Stimulated activated CD4-positive, alpha-beta T cell treated with anti-CD3 and anti-CD28 coated beads, Interleukin-2, amount 100 ng/mL, for 4 hours (primary cell): ENCODE measurements around the gene RAD54L2.
"Not testable (repeated sequence)": the region's sequence is repeated elsewhere in the genome, so short reads cannot be mapped to it uniquely, and the experiment has no call there.

Experiments
- DNase-seq: peaks from one replicate; pipeline ENCODE4 v3.0.0-alpha.2; 2020; ENCODE audit warnings: low read depth

RAD54L2 gene, protein sequence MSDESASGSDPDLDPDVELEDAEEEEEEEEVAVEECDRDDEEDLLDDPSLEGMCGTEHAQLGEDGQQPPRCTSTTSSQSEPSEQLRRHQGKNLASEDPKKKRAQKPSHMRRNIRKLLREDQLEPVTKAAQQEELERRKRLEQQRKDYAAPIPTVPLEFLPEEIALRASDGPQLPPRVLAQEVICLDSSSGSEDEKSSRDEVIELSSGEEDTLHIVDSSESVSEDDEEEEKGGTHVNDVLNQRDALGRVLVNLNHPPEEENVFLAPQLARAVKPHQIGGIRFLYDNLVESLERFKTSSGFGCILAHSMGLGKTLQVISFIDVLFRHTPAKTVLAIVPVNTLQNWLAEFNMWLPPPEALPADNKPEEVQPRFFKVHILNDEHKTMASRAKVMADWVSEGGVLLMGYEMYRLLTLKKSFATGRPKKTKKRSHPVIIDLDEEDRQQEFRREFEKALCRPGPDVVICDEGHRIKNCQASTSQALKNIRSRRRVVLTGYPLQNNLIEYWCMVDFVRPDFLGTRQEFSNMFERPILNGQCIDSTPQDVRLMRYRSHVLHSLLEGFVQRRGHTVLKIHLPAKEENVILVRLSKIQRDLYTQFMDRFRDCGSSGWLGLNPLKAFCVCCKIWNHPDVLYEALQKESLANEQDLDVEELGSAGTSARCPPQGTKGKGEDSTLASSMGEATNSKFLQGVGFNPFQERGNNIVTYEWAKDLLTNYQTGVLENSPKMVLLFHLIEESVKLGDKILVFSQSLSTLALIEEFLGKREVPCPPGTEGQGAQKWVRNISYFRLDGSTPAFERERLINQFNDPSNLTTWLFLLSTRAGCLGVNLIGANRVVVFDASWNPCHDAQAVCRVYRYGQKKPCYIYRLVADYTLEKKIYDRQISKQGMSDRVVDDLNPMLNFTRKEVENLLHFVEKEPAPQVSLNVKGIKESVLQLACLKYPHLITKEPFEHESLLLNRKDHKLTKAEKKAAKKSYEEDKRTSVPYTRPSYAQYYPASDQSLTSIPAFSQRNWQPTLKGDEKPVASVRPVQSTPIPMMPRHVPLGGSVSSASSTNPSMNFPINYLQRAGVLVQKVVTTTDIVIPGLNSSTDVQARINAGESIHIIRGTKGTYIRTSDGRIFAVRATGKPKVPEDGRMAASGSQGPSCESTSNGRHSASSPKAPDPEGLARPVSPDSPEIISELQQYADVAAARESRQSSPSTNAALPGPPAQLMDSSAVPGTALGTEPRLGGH (N-terminal part only)

DNA sequence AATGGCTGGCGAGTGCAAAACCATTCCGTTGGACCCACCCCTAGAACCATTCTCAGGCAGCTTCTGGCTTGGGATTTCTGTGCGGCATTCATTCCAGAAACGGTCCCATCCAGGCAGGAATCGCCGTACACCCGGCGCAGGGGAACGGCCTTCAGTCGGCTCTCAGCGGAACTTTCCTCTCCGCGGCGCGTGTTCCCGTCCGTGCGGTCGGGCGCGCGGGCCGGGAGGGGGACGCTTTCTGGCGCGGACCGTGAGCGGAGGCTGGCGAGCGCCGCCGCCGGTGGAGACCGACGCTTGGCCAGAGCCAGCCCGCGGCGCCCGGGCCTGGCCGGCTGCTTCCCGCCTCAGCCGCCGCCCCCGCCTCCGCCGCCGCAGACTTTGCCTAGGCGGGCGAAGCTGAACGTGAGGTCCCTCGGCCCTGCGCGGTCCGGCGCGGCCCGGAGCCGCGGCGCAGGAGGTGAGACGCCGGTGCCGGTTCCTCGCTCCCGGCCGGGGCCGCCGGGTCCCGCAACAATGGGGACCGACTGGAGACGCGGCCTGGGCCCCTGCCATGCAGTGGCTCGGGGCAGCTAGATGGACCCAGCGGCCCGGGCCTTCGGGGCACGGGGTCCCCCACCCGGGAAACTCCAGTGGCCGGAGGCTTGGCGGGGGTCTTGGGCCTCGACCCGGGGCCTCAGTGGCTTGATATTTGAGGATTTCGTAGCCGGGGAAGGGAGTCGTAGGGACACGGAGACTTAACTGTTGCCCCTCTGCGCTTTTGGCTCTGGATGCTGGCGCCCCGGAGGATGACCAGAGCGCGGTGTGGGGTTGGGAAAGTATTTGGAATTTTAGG is at the start of gene RAD54L2:
Gene RAD54L2, plus strand, starts transcription at position 261 of the 832 bp plus-strand sequence. CDS start 51,702 bp downstream, outside the sequence.
- DNase-seq = peak; percentile 62

DNA sequence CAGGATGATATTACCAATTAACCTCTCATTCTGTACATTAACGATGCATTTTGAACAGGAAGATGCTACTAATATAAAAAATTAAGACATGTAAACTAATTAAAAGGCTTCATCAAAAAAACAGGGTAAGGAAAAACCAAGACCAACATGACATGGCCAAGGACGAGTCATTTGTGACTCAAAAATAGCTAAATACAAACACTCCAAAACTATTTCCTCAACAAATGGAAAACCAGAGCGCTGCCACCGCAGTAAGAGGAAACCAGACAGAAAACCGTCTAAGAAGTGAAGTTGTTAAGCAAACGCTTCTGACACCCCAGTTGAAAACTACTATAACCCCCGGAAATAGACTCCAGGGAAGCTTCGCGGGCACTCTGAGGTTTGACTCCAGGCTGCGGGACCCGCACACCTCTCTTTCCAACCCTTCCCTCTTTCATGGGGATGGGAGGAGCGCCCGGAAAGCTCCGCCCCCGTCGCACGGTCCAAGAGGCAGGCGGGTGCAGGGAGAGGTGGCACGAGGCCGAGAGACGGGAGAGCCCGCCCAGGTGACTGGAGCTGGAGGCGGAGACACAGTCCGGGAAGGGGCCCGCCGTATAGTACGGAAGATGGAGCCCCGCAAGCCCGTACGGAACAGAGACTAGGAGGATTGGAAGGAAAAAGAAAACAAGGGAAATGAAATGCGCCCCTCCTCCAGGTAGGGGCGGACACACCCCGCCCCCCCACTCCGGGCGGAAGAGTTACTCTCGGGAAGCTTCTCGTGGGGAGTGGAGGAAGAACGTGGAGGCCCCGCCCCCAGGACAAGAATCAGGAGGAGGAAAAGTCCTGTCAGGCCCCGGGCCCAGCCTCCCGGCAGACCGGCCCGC is 39.4 kb upstream of the RAD54L2 start:
- DNase-seq = peak; percentile 74

DNA sequence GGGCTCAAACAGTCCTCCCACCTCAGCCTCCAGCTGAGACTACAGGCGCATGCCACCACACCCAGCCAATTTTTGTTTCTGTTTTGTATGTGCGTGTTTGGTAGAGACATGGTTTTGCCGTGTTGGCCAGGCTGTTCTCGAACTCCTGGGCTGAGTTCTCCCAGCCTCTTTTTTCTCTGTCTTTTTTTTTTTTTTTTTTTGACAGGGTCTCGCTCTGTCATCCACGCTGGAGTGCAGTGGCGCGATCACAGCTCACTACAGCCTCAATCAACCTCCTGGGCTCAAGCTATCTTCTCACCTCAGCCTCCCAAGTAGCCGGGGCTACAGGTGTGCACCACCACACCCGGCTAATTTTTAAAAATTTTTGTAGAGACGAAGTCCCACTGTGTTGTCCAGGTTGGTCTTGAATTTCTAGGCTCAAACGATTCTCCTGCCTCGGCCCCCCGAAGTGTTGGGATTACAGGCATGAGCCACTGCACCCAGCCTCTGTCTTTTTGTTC is 37.8 kb upstream of the RAD54L2 start:
- no peak for DNase-seq

DNA sequence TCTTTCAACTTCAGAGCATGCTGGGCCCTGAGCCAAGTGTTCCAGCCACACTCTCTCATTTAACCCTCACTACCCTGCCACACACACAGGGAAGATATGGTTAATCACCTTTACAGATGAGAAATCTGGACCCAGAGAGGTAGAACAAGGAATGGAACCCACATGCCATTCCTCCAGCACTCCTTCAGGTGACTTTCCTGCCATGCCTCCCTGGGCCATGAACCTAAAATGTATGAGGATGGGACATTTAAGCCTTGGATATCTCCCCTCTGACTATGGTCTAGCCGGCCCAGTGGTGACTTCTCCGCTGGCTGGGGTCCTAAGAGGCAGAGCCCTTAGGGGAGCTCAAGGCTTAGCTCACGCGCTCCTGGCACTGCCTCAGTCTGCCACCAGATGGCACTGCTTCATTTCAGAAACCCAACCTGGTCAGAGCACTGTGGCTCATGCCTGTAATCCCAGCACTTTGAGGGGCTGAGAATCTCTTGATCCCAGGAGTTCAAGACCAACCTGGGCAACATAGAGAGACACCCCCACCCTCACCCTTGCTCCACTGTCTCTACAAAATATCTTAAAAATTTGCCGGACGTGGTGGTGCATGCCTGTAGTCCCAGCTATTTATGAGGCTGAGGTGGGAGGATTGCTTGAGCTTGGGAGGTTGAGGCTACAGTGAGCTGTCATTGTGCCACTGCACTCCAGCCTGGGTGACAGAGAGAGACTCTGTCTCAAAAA is 36.5 kb upstream of the RAD54L2 start:
- peak; percentile 64 for DNase-seq

DNA sequence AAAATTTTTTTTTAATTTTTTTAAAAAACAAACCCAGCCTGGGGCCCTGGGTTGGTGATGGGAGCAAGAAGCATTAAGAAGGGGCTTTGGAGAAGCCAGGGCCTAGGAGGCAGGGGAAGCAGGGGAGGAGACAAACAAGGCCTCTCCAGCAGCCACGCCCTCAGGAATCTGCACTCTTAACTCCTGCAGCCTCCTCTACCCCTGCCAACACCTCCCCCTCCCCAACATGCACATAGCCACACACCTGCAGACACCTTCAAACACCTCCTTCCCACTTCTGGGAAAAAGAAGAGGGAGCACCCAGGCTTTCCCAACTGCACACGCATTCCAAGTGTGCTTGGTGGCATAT is 36.0 kb upstream of the RAD54L2 start:
- no peak for DNase-seq

DNA sequence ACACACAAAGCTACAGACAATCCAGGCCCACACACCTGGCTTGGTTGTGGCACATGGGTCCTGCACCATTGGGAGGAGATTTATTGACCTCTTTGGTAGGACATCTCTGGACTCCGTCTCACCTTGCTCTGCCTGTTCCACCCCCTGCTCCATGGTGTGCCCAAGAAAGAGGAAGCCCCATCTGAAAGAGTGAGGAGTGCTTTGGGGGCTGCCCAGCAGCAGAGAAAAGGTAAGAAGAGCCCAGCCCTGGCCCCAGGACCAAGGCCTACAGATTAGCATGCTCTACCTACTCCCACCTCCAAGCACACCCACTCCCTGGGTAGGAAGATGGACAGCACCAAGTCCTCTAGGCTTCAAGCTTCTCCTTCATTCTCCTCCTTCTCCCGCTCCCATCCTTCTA is 35.5 kb upstream of the RAD54L2 start:
- DNase-seq = no peak

DNA sequence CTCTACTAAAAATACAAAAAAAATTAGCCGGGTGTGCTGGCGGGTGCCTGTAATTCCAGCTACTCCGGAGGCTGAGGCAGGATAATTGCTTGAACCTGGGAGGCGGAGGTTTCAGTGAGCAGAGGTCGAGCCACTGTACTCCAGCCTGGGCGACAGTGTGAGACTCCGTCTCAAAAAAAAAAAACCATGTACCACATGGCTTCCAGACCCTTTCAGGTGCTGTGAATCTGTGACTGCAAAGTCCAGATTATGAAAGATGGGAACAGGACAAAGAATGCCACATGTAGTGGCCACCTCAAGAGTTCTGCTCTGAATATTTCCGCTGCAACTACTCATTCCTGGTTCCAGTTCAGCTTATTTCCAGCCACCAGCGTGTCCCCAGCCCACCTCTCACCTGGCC is 30.3 kb upstream of the RAD54L2 start:
- no peak for DNase-seq

DNA sequence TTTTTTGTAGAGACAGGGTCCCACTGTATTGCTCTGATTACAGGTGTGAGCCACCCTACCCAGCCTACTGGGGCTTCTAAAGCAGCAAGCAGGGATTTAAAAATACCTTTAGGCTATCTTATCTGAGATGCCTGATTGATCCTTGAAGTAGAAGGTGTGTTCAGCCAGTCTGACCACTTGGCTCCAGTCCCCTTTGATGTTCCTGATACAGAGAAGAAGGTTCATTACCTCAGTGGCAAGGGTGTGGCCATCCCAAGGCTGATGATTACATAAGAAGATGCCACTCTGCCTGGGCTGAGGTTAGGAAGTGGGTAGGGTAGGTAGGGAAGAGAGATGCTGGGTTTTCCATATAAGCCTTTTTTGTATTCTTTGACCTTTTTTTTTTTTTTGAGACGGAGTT is 27.5 kb upstream of the RAD54L2 start:
- no peak for DNase-seq

DNA sequence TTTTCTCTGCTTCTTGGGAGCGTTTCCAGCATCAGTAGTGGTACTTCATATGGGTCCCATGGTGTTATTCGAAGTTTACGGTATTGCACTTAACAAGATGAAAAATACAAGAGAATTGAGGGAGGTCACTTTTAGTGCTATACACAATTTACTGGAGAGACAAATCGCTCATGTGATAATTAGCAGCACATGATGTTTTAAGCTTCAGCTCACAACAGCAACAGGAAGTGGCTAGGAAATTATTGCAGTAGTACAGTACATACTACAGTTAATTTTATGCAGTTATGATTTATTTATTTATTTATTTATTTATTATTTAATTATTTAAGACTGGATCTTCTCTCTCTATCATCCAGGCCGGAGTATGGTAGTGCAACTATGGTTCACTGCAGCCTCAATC is 24.3 kb upstream of the RAD54L2 start:
- no peak for DNase-seq

DNA sequence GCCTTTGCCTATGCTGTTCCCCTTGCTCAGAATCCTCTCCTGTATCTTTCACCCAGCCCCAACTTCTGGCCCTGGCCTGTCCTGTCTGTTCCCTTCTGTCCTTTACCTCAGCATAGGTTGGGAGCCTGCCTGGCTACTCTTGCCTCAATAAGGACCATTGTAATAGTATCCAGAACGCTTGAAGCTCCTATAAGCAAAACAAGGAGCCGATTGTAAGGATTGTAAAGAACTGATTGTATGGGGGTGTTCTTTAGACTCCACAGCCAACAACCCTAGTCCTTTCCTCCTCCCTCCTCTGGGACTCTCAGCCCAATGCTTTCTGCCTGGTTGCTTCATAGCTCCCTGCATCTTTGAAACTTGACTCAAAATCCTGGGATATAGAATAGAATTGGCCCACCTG is 18.7 kb upstream of the RAD54L2 start:
- no peak for DNase-seq

DNA sequence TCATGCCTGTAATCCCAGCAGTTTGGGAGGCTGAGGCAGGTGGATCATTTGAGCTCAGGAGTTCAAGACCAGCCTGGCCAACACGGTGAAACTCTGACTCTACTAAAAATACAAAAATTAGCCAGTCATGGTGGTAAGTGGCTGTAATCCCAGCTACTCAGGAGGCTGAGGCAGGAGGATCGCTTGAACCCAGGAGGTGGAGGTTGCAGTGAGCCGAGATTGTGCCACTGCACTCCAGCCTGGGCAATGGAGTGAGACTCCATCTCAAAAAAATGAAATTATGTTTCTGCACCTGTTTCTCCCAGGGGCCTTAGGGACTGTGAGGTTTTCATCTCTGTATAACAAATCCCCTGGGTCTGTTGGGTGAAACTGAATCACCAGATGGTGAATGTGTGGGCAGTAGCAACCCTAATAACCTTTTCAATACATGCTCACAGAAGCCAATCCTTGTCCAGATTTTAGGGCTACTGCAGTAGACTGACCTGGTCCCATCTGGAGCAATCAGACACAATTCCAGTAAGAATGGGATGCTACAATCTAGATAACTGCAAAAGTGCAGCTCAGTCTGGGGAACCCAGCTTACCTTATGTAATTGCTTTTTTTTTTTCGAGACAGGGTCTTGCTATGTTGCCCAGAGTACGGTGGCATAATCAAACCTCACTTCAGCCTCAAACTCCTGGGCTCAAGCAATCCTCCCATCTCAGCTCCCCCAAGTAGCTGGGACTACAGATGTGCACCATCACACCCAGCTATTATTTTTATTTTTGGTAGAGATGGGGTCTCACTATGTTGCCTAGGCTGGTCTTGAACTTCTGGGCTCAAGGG is 17.4 kb upstream of the RAD54L2 start:
- DNase-seq = not testable (repeated sequence)

DNA sequence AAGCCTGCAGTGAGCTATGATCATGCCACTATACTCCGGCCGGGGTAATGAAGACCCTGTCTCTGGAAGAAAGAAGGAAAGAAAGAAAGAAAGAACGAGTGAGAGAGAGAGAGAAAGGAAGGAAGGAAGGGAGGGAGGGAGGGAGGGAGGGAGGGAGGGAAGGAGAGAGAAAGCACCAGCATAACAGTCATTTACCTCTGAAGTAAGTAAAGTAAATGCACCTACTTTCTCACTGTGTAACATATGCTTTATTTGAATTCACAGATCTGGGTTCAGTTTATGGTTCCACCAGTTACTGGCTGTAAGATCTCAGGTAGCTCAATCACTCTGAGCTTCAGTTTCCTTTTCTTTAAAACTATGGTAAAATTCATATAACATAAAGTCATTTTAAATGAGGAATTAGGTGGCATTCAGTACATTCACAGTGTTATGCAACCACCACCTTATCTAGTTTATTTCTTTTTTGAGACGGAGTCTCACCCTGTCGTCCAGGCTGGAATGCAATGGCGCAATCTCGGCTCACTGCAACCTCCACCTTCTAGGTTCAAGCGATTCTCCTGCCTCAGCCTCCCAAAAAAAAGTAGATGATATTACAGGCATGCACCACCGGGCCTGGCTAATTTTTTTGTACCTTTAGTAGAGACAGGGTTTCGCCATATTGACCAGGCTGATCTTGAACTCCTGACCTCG is 16.1 kb upstream of the RAD54L2 start:
- DNase-seq = no peak

DNA sequence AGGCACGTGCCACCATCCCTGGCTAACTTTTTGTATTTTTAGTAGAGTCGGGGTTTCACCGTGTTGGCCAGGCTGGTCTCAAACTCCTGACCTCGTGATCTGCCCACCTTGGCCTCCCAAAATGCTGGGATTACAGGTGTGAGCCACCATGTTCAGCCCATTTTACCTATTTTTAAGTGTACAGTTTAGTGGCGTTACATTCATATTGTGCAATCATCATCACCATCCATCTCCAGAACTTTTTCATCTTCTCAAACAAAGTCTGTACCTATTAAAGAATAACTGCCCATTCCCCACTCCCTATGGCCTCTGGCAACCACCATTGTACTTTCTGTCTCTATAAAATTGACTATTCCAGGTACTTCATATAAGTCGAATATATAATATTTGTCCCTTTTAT is 13.6 kb upstream of the RAD54L2 start:
- DNase-seq = not testable (repeated sequence)

DNA sequence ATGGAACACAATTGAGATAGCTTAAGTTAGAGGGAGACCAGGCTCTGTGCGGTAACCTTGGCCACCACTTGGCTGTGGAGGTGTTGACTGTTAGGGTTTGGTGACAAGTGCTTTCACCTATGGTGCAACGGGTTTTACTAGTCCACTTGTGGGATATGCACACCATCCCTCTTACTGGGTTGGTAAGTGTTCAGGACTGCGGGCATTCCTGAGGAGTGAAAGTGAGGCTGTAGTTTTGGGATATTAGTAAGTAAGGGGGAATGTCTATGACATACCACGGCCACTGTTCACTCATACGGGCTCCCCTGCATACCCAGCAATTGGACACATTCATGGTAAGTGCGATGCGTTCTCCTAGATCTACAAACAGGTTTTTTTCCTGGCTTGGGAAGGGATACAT is 8.0 kb upstream of the RAD54L2 start:
- DNase-seq = no peak

DNA sequence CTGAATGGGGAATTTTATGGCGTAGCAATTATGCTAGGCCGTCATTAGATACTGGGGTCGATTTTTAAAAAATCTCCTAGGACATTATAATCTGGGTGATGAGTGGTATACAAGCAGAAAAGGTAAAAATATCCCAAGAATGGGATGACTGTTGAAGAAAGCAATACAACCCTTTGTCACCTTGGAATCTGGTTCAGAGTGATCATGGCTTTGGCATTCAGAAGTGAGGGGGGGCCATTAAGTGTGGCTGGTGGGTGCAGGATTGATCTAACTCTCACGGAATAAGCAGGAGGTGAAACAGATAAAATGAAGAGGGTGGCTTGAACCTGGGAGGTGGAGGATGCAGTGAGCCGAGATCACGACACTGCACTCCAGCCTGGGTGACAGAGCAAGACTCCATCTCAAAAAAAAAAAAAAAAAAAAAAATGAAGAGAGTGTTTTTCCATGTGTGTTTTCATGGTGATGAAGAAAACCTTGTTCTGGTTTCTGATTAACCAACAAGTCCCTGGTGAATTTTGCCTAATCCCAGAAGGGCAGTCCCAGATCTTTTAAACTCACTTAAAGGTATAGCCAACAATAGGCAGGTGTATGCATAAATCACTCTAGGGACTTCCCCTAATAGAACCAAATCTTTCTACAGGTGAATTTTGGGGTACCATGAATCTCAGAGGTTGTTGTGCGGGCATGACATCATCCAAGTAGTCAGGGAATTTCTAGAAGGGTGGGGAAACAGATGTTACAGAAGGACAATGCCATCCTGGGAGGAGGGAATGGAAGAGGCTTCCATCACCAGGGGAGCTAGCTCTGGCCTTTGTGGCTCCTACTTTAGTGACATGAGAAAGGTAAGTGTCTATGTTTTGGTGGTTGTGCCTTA is 3.1 kb upstream of the RAD54L2 start:
- no peak for DNase-seq

DNA sequence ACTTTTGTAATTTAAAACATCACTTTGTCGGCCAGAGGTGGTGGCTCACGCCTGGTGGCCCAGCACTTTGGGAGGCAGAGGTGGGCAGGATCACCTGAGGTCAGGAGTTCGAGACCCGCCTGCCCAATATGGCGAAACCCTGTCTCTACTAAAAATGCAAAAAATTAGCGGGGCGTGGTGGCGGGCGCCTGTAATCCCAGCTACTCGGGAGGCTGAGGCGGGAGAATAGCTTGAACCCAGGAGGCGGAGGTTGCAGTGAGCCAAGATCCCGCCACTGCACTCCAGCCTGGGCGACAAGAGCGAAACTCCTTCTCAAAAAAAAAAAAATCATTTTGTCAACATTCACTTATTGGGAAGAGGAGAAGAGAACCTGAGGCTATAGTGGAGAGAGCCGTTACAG is 888 bp upstream of the RAD54L2 start:
- not testable (repeated sequence) for DNase-seq

DNA sequence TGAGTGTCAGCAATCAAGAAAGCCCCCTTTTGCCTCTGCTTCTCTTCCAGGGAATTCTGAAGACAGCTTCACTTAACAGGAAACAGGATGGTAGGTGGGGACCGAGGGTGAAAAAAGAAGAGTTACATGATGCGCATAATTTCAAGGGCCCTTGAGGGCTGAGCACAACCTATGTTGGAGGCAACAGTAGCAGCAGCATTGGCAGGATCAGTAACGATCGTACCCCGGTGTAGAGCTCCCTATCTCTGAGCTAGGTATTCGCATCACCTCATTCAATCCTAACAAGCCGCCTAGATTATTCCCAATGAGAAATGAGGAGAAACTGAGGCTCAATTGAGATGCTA is 432 bp upstream of the RAD54L2 start:
- no peak for DNase-seq
